Ovary (tissue), 9 donors: ENCODE data around the gene GHR. TPM values are rescaled to one million over a fixed set of nuclear protein-coding genes. Genes with fewer than 3 reads are reported as not detected.
"Not testable (repeated sequence)": the region's sequence is repeated elsewhere in the genome, so short reads cannot be mapped to it uniquely, and the experiment has no call there.

Source experiments
- DNase-seq, 5 donors: peaks; one replicate each; pipeline ENCODE4 v3.0.0-alpha.2; 2019 to 2020
- H3K27ac ChIP-seq, 2 donors: fragments of 200-600 bp; one replicate each; pipeline versions ENCODE4 v1.5.1 to v1.8.0; 2019 to 2022
- H3K27me3 ChIP-seq: fragments of 200-600 bp; one replicate; pipeline ENCODE4 v1.8.0; 2022
- H3K36me3 ChIP-seq: fragments of 200-600 bp; sonication (generic); one replicate; pipeline ENCODE4 v1.5.1; 2019
- H3K4me1 ChIP-seq: one replicate; pipeline ENCODE4 v1.8.1; 2013; ENCODE audit warnings: mild to moderate bottlenecking, moderate library complexity; ENCODE audit not compliant: insufficient read depth
- H3K4me3 ChIP-seq: fragments of 200-600 bp; sonication (generic); one replicate; pipeline ENCODE4 v1.5.1; 2017
- H3K9me3 ChIP-seq, 2 donors: fragments of 200-600 bp in 1 of 2; sonication (generic) in 1 of 2; one replicate each; pipeline versions ENCODE4 v1.5.1 to v1.8.1; 2013 to 2019; ENCODE audit warnings: mild to moderate bottlenecking in 1 of 2, moderate library complexity in 1 of 2
- EP300 ChIP-seq: sonication (generic); formaldehyde crosslinking; IDR thresholded peaks from one replicate; pipeline ENCODE4 v1.6.1; 2017; ENCODE audit warnings: antibody characterized with exemption
- POLR2A ChIP-seq: fragments of 450-650 bp; IDR thresholded peaks from one replicate; pipeline ENCODE4 v1.6.1; 2017; ENCODE audit warnings: antibody characterized with exemption, mild to moderate bottlenecking, moderate library complexity
- WGBS, 3 donors: extraction: QIAGEN DNeasy Blood & Tissue Kit in 1 of 3; methylation state at CpG; one replicate each; pipeline versions ENCODE4 v1.1.5 to v1.1.7; 2013 to 2017; 5-methylcytosine and 5-hydroxymethylcytosine counted together
- intact Hi-C, 4 donors: fragments of 100-400 bp; cut with DNase I; formaldehyde crosslinking; loops; one replicate each; pipeline versions ENCODE4 v1.11.0 to v1.15.1; 2022 to 2023
- polyA plus RNA-seq, 2 donors: library from polyadenylated mRNA; stranded (reverse); fragments of 200-250 nt in 1 of 2; fragments of 350-450 nt in 1 of 2; fragmentation: Illumina TruSeq in 1 of 2; extraction: RNeasy Lipid Tissue Mini Kit (QIAGEN cat#74804) in 1 of 2; gene quantifications; one replicate each; pipeline ENCODE4 v1.2.3, GENCODE V29; 2013 to 2014
- total RNA-seq, 7 donors: library from RNA; depleted of rRNA in 2 of 7; stranded (reverse); fragments of >200 nt in 2 of 7; fragmentation: NEBNext Ultra II Directional in 3 of 7; extraction: Animal tissue kit (Norgen Biotek cat#: 25700) in 3 of 7; gene quantifications; one replicate each; pipeline versions ENCODE4 v1.1.0 to v1.2.4, GENCODE V29; 2016 to 2023
- TF ChIP-seq, protein P1 (sequence below), 3 donors: fragments of 450-650 bp in 2 of 3; fragments of 200-600 bp in 1 of 3; IDR thresholded peaks; one replicate each; pipeline versions ENCODE4 v1.5.1 to v1.8.0; 2016 to 2022; ENCODE audit warnings: antibody characterized with exemption in 3 of 3, mild to moderate bottlenecking in 1 of 3
- donor health status: DM: no; HTN: no; CAD: no; lungs with moderate emphysema.
- donor health status: DM: no; HTN: no; CAD: no.
- donor health status: Bipolar disorder and iron deficiency.
- donor health status: DM: yes; HTN: yes; CAD: no.
- donor health status: DM: no; HTN: no; CAD: no.
- donor health status: DM: yes; HTN: yes; CAD: no.

The GHR gene
- total and polyA plus RNA-seq, 9 donors = 4.3 to 17.4 (median 7.0) TPM

DNA sequence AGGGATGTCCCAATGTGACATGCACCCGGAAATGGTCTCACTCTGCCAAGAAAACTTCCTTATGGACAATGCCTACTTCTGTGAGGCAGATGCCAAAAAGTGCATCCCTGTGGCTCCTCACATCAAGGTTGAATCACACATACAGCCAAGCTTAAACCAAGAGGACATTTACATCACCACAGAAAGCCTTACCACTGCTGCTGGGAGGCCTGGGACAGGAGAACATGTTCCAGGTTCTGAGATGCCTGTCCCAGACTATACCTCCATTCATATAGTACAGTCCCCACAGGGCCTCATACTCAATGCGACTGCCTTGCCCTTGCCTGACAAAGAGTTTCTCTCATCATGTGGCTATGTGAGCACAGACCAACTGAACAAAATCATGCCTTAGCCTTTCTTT is 295.8 kb downstream of the GHR start:
- H3K36me3 ChIP-seq = no peaks in the 10 kb centered on the region
- no peak overlapping the region for H3K4me3 ChIP-seq
- no peaks in the 10 kb centered on the region for H3K27me3 ChIP-seq
- no peaks in the 10 kb centered on the region for H3K4me1 ChIP-seq
- no peak overlapping the region for H3K27ac ChIP-seq
- no peaks in the 10 kb centered on the region for H3K9me3 ChIP-seq
- intact Hi-C loops = no loop called here
- 91 to 95% (median 94%) methylated on average over 2 of the region's 2 CpGs for WGBS, 3 donors
- no peak for TF ChIP-seq EP300
- no peak for TF ChIP-seq POLR2A
- TF ChIP-seq, protein P1, sequence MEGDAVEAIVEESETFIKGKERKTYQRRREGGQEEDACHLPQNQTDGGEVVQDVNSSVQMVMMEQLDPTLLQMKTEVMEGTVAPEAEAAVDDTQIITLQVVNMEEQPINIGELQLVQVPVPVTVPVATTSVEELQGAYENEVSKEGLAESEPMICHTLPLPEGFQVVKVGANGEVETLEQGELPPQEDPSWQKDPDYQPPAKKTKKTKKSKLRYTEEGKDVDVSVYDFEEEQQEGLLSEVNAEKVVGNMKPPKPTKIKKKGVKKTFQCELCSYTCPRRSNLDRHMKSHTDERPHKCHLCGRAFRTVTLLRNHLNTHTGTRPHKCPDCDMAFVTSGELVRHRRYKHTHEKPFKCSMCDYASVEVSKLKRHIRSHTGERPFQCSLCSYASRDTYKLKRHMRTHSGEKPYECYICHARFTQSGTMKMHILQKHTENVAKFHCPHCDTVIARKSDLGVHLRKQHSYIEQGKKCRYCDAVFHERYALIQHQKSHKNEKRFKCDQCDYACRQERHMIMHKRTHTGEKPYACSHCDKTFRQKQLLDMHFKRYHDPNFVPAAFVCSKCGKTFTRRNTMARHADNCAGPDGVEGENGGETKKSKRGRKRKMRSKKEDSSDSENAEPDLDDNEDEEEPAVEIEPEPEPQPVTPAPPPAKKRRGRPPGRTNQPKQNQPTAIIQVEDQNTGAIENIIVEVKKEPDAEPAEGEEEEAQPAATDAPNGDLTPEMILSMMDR (IDR thresholded peaks at IDR 0.05) = no peak
- no peak for DNase-seq

DNA sequence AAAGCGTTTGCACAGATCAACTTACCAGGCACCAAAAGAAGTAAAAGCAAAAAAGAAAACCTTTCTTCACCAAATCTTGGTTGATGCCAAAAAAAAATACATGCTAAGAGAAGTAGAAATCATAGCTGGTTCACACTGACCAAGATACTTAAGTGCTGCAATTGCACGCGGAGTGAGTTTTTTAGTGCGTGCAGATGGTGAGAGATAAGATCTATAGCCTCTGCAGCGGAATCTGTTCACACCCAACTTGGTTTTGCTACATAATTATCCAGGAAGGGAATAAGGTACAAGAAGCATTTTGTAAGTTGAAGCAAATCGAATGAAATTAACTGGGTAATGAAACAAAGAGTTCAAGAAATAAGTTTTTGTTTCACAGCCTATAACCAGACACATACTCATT is 297.0 kb downstream of the GHR start:
- H3K27ac ChIP-seq = no peak overlapping the region
- no peaks in the 10 kb centered on the region for H3K36me3 ChIP-seq
- intact Hi-C loops = no loop called here
- H3K4me3 ChIP-seq = no peak overlapping the region
- H3K4me1 ChIP-seq = no peaks in the 10 kb centered on the region
- TF ChIP-seq EP300 (no peak), POLR2A (no peak)
- TF ChIP-seq, protein P1 (IDR thresholded peaks at IDR 0.05) = no peak
- no peaks in the 10 kb centered on the region for H3K9me3 ChIP-seq
- WGBS, 3 donors = 74 to 84% (median 74%) methylated on average over 6 of the region's 6 CpGs
- DNase-seq = no peak
- no peaks in the 10 kb centered on the region for H3K27me3 ChIP-seq

DNA sequence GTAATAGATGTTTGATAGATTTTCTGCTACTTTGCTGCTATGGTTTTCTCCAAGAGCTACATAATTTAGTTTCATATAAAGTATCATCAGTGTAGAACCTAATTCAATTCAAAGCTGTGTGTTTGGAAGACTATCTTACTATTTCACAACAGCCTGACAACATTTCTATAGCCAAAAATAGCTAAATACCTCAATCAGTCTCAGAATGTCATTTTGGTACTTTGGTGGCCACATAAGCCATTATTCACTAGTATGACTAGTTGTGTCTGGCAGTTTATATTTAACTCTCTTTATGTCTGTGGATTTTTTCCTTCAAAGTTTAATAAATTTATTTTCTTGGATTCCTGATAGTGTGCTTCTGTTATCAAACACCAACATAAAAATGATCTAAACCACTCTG is 298.2 kb downstream of the GHR start:
- H3K36me3 ChIP-seq = no peaks in the 10 kb centered on the region
- no peak overlapping the region for H3K27ac ChIP-seq
- no peak for DNase-seq
- intact Hi-C loops = no loop called here
- no peaks in the 10 kb centered on the region for H3K4me1 ChIP-seq
- H3K9me3 ChIP-seq = no peaks in the 10 kb centered on the region
- no peaks in the 10 kb centered on the region for H3K27me3 ChIP-seq
- TF ChIP-seq EP300 (no peak), POLR2A (no peak)
- TF ChIP-seq, protein P1 (IDR thresholded peaks at IDR 0.05) = no peak
- no peak overlapping the region for H3K4me3 ChIP-seq

DNA sequence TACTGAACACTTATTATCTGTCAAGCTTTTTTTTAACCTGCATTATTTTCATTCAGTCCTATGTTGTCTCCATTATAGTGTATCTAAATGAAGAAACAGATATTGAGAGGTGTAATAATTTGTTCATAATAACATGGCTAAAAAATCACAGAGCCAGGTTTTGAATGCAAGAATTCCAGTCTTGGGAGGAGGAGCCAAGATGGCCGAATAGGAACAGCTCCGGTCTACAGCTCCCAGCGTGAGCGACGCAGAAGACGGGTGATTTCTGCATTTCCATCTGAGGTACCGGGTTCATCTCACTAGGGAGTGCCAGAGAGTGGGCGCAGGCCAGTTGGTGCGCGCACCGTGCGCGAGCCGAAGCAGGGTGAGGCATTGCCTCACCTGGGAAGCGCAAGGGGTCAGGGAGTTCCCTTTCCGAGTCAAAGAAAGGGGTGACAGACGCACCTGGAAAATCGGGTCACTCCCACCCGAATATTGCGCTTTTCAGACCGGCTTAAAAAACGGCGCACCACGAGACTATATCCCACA is 311.4 kb downstream of the GHR start:
- DNase-seq, H3K4me3 ChIP-seq, H3K27ac ChIP-seq, H3K4me1 ChIP-seq, intact Hi-C loops, H3K36me3 ChIP-seq, H3K27me3 ChIP-seq, H3K9me3 ChIP-seq: not testable (repeated sequence)
- WGBS, 3 donors = 93 to 96% (median 95%) methylated on average over 14 to 21 of the region's 24 CpGs

DNA sequence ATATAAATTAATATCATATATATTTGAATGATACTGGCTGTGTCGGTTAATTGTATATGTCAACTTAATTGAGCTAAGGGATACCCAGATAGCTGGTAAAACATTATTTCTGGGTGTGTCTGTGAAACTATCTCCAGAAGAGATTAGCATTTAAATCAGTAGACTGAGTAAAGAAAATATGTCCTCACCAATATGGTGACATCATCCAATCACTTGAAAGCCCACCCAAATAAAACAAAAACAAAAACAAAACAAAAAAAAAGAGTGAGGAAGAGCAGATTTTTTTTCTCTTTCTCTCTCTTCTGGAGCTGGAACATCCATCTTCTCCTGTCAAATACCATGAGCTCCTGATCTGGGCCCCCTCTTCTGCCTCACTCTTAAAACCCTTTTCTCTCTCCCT is 317.7 kb downstream of the GHR start:
- Histone ChIP-seq H3K27me3 (no peaks in the 10 kb centered on the region), H3K27ac (no peak overlapping the region), H3K36me3 (no peaks in the 10 kb centered on the region), H3K4me3 (no peak overlapping the region), H3K4me1 (no peaks in the 10 kb centered on the region), H3K9me3 (no peaks in the 10 kb centered on the region)
- 95 to 96% (median 96%) methylated on average over 1 of the region's 1 CpG for WGBS, 3 donors
- TF ChIP-seq POLR2A = no peak
- TF ChIP-seq, protein P1 (IDR thresholded peaks at IDR 0.05) = no peak
- no peak for TF ChIP-seq EP300
- no peak for DNase-seq
- intact Hi-C loops = no loop called here
